Measurements from ENCODE around the gene VAC14.

DNA sequence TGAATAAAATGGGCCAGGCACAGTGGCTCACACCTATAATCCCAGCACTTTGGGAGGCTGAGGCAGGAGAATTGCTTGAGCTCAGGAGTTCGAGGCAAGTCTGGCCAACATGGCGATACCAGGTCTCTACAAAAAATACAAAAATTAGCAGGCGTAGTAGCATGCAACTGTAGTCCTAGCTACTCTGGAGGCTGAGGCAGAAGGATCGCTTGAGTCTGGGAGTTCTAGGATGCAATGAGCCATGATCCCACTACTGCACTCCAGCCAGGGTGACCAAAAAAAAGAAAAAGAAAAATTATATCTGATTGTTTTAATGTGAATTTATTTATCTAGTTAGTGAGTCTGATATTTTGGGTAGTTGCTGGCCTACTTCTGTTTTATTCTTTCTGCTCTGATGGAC lies 147.6 kb downstream of the VAC14 start:
- TF ChIP-seq, protein P1, sequence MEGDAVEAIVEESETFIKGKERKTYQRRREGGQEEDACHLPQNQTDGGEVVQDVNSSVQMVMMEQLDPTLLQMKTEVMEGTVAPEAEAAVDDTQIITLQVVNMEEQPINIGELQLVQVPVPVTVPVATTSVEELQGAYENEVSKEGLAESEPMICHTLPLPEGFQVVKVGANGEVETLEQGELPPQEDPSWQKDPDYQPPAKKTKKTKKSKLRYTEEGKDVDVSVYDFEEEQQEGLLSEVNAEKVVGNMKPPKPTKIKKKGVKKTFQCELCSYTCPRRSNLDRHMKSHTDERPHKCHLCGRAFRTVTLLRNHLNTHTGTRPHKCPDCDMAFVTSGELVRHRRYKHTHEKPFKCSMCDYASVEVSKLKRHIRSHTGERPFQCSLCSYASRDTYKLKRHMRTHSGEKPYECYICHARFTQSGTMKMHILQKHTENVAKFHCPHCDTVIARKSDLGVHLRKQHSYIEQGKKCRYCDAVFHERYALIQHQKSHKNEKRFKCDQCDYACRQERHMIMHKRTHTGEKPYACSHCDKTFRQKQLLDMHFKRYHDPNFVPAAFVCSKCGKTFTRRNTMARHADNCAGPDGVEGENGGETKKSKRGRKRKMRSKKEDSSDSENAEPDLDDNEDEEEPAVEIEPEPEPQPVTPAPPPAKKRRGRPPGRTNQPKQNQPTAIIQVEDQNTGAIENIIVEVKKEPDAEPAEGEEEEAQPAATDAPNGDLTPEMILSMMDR (conservative IDR thresholded peaks at IDR 0.05; ENCODE audit: low read depth in 2 of 2) = no peak
- TF ChIP-seq EZH2 (IDR thresholded peaks at IDR 0.05; ENCODE audit: low read depth, unreplicated experiment) (no peak), POLR2AphosphoS5 (IDR thresholded peaks at IDR 0.05; ENCODE audit: low read depth) (no peak), STAT1 (IDR thresholded peaks at IDR 0.05; ENCODE audit: unreplicated experiment) (no peak), JUNB (IDR thresholded peaks at IDR 0.05; ENCODE audit: unreplicated experiment) (no peak), EZH2phosphoT487 (IDR thresholded peaks at IDR 0.05; ENCODE audit: unreplicated experiment) (no peak), ZNF331 (CRISPR knock-in tag; IDR thresholded peaks at IDR 0.05; ENCODE audit: low read depth) (no peak), NANOG (IDR thresholded peaks at IDR 0.05; ENCODE audit: borderline replicate concordance) (no peak)
- TF ChIP-seq, protein P2, sequence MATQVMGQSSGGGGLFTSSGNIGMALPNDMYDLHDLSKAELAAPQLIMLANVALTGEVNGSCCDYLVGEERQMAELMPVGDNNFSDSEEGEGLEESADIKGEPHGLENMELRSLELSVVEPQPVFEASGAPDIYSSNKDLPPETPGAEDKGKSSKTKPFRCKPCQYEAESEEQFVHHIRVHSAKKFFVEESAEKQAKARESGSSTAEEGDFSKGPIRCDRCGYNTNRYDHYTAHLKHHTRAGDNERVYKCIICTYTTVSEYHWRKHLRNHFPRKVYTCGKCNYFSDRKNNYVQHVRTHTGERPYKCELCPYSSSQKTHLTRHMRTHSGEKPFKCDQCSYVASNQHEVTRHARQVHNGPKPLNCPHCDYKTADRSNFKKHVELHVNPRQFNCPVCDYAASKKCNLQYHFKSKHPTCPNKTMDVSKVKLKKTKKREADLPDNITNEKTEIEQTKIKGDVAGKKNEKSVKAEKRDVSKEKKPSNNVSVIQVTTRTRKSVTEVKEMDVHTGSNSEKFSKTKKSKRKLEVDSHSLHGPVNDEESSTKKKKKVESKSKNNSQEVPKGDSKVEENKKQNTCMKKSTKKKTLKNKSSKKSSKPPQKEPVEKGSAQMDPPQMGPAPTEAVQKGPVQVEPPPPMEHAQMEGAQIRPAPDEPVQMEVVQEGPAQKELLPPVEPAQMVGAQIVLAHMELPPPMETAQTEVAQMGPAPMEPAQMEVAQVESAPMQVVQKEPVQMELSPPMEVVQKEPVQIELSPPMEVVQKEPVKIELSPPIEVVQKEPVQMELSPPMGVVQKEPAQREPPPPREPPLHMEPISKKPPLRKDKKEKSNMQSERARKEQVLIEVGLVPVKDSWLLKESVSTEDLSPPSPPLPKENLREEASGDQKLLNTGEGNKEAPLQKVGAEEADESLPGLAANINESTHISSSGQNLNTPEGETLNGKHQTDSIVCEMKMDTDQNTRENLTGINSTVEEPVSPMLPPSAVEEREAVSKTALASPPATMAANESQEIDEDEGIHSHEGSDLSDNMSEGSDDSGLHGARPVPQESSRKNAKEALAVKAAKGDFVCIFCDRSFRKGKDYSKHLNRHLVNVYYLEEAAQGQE (IDR thresholded peaks at IDR 0.05; ENCODE audit: unreplicated experiment) = no peak
- TF ChIP-seq, protein P3, sequence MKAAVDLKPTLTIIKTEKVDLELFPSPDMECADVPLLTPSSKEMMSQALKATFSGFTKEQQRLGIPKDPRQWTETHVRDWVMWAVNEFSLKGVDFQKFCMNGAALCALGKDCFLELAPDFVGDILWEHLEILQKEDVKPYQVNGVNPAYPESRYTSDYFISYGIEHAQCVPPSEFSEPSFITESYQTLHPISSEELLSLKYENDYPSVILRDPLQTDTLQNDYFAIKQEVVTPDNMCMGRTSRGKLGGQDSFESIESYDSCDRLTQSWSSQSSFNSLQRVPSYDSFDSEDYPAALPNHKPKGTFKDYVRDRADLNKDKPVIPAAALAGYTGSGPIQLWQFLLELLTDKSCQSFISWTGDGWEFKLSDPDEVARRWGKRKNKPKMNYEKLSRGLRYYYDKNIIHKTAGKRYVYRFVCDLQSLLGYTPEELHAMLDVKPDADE (IDR thresholded peaks at IDR 0.05) = no peak
- TF ChIP-seq, protein P4, sequence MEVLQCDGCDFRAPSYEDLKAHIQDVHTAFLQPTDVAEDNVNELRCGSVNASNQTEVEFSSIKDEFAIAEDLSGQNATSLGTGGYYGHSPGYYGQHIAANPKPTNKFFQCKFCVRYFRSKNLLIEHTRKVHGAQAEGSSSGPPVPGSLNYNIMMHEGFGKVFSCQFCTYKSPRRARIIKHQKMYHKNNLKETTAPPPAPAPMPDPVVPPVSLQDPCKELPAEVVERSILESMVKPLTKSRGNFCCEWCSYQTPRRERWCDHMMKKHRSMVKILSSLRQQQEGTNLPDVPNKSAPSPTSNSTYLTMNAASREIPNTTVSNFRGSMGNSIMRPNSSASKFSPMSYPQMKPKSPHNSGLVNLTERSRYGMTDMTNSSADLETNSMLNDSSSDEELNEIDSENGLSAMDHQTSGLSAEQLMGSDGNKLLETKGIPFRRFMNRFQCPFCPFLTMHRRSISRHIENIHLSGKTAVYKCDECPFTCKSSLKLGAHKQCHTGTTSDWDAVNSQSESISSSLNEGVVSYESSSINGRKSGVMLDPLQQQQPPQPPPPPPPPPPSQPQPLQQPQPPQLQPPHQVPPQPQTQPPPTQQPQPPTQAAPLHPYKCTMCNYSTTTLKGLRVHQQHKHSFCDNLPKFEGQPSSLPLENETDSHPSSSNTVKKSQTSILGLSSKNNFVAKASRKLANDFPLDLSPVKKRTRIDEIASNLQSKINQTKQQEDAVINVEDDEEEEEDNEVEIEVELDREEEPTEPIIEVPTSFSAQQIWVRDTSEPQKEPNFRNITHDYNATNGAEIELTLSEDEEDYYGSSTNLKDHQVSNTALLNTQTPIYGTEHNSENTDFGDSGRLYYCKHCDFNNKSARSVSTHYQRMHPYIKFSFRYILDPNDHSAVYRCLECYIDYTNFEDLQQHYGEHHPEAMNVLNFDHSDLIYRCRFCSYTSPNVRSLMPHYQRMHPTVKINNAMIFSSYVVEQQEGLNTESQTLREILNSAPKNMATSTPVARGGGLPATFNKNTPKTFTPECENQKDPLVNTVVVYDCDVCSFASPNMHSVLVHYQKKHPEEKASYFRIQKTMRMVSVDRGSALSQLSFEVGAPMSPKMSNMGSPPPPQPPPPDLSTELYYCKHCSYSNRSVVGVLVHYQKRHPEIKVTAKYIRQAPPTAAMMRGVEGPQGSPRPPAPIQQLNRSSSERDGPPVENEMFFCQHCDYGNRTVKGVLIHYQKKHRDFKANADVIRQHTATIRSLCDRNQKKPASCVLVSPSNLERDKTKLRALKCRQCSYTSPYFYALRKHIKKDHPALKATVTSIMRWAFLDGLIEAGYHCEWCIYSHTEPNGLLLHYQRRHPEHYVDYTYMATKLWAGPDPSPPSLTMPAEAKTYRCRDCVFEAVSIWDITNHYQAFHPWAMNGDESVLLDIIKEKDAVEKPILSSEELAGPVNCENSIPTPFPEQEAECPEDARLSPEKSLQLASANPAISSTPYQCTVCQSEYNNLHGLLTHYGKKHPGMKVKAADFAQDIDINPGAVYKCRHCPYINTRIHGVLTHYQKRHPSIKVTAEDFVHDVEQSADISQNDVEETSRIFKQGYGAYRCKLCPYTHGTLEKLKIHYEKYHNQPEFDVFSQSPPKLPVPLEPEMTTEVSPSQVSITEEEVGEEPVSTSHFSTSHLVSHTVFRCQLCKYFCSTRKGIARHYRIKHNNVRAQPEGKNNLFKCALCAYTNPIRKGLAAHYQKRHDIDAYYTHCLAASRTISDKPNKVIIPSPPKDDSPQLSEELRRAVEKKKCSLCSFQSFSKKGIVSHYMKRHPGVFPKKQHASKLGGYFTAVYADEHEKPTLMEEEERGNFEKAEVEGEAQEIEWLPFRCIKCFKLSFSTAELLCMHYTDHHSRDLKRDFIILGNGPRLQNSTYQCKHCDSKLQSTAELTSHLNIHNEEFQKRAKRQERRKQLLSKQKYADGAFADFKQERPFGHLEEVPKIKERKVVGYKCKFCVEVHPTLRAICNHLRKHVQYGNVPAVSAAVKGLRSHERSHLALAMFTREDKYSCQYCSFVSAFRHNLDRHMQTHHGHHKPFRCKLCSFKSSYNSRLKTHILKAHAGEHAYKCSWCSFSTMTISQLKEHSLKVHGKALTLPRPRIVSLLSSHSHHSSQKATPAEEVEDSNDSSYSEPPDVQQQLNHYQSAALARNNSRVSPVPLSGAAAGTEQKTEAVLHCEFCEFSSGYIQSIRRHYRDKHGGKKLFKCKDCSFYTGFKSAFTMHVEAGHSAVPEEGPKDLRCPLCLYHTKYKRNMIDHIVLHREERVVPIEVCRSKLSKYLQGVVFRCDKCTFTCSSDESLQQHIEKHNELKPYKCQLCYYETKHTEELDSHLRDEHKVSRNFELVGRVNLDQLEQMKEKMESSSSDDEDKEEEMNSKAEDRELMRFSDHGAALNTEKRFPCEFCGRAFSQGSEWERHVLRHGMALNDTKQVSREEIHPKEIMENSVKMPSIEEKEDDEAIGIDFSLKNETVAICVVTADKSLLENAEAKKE (CRISPR knock-in tag; IDR thresholded peaks at IDR 0.05) = no peak

Measured in GM23338 (cell line).